ENCODE data around the gene PPP3CA.
"Not testable (repeated sequence)": the region's sequence is repeated elsewhere in the genome, so short reads cannot be mapped to it uniquely, and the experiment has no call there.

Gene PPP3CA

DNA sequence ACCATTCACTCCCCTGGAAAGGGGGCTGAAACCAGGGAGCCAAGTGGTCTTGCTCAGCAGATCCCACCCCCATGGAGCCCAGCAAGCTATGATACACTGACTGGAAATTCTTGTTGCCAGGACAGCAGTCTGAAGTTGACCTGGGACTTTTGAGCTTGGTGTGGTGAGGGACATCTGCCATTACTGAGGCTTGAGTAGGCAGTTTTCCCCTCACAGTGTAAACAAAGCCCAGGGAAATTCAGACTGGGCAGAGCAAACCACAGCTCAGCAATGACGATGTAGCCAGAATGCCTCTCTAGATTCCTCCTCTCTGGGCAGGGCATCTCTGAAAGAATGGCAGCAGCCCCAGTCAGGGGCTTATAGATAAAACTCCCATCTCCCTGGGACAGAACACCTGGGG lies 218.4 kb downstream of the PPP3CA start:
- peaks cover 11% of the 10 kb centered on the region for H3K9me3 Mint-ChIP-seq (ENCODE audit: low read depth)
- peaks cover 21% of the 10 kb centered on the region for H3K4me1 Mint-ChIP-seq (ENCODE audit: low read depth)
- H3K36me3 Mint-ChIP-seq, result peaks cover 24% of the 10 kb centered on the region
- H3K27me3 Mint-ChIP-seq, H3K27ac Mint-ChIP-seq, H3K4me3 Mint-ChIP-seq: not testable (repeated sequence)

DNA sequence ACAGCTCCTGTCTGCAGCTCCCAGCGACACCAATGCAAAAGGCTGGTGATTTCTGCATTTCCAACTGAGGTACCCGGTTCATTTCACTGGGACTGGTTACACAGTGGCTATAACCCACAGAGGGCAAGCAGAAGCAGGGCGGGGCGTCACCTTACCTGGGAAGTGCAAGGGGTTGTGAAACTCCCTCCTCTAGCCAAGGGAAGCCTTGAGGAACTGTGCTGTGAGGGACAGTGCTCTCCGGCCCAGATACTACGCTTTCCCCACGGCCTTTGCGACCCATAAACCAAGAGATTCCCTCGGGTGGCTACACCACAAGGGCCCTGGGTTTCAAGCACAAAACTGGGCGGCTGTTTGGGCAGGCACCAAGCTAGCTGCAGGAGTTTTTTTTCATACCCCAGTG lies 218.9 kb downstream of the PPP3CA start:
- no peak overlapping the region for H3K4me3 Mint-ChIP-seq
- H3K4me1 Mint-ChIP-seq (ENCODE audit: low read depth), result peaks cover 25% of the 10 kb centered on the region

DNA sequence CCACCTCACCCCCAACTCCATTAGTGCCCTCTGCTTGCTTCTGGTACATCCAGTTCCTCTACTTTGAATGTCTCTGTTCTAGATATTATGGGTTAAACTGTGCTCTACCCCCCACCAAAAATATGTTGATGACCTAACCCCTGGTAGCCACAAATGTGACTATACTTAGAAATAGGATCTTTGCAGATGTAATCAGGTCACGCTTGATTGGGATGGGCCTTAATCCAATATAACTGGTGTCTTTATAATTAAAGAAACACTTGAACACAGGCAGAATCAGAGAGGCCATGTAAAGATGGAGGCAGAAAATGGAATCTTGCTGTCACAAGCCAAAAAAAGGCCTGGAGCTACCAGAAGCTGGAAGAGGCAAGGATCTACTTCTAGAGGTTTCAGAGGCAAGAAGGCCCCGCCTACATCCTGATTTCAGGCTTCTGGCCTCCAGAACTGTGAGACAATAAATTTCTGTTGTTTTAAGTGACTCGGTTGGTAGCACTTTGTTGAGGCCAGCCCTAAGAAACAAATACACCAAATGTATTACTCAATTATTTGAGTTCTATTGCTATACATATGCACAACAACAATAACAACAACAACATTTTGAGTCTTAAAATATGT lies 220.0 kb downstream of the PPP3CA start:
- Mint-ChIP-seq H3K27me3 (no peaks in the 10 kb centered on the region), H3K4me1 (ENCODE audit: low read depth) (peaks cover 31% of the 10 kb centered on the region), H3K4me3 (no peak overlapping the region), H3K27ac (no peak overlapping the region), H3K36me3 (peaks cover 24% of the 10 kb centered on the region), H3K9me3 (ENCODE audit: low read depth) (peaks cover 11% of the 10 kb centered on the region)

More for the DNA sequence above, 218.9 kb downstream of the PPP3CA start:
- Mint-ChIP-seq H3K36me3 (peaks cover 21% of the 10 kb centered on the region), H3K27me3 (no peaks in the 10 kb centered on the region), H3K9me3 (ENCODE audit: low read depth) (peaks cover 11% of the 10 kb centered on the region), H3K27ac (no peak overlapping the region)

DNA sequence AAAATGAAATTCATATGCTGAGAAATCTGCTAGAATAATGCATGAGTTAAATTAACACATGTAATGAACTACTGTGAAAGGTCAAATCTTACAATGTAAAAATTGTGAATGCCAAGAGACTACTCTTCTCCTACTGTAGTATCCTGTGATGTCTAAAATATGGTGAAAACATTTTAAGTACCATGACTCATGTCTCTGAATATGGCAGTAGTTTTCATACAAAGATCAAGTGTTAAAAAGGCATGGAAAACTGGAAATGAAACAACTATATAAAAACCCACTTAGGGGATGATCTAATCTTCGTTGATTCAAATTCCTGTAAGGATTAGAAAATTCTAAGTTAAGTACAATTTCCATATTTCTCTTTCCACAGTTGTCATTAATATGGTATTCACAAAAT lies 221.3 kb downstream of the PPP3CA start:
- Mint-ChIP-seq H3K9me3 (ENCODE audit: low read depth) (peaks cover 6% of the 10 kb centered on the region), H3K4me3 (no peak overlapping the region), H3K36me3 (peaks cover 14% of the 10 kb centered on the region), H3K4me1 (ENCODE audit: low read depth) (peaks cover 26% of the 10 kb centered on the region), H3K27ac (no peak overlapping the region), H3K27me3 (no peaks in the 10 kb centered on the region)

DNA sequence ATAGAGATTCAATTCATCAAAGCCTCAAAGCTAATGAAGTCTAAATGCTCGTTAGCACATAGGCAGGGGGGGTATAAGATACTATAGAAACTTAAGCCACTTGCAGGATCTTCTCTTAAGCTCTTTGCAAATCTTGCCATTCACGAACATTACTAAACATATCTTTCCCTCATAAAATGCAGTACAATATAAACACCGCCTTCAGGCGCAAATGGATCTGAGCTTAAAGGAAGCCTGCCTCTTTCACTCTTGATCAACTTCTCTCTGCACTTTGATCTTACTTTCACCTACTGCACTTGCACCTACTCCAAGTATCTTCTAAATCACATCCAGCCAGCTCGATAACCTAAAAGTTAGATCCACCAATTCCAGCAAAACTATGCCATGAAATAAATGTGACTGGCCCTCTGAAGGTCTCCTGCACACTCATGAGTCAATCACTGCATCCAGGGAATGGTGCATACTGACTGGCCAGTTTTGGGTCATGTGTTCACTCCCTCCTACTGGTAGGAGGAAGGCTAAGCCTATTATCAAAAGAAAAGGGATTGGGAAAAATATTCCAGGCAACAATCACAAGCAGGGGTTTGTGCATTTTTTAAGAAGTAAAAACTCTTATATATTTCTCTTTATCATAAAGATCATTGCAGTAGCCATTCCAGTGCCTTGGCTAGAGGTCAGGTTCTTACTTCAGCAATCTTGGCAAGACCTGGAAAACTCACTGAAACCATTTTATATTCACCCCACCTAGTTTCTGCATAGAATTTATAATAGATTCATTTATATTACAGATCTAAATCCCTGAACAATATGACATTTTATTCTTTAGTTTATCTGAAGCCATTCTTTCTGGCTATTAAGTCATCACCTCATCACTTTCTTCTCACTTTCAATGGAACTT lies 222.0 kb downstream of the PPP3CA start:
- Mint-ChIP-seq H3K27me3 (no peaks in the 10 kb centered on the region), H3K9me3 (ENCODE audit: low read depth) (peaks cover 6% of the 10 kb centered on the region), H3K4me3 (no peak overlapping the region), H3K4me1 (ENCODE audit: low read depth) (peaks cover 26% of the 10 kb centered on the region), H3K27ac (no peak overlapping the region), H3K36me3 (peaks cover 14% of the 10 kb centered on the region)

DNA sequence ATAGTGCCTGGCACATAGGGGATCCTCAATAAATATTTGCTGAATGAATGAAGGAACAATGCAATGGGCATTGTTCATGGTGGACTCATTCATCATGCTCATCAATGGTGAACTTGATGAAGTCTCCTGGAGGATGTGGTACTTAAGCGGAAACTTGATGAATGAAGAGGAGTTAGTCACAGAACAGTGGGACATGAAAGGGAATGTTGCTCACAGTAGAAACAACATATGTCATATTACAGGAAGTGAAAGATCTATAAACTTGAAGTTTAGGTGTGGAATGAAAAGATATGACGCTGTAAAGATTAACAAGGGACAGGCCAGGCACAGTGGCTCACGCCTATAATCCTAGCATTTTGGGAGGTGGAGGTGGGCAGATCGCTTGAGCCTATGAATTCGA lies 224.1 kb downstream of the PPP3CA start:
- Mint-ChIP-seq H3K4me3 (no peak overlapping the region), H3K27ac (no peak overlapping the region), H3K36me3 (peaks cover 9% of the 10 kb centered on the region), H3K9me3 (ENCODE audit: low read depth) (no peaks in the 10 kb centered on the region), H3K4me1 (ENCODE audit: low read depth) (peaks cover 26% of the 10 kb centered on the region), H3K27me3 (no peaks in the 10 kb centered on the region)

DNA sequence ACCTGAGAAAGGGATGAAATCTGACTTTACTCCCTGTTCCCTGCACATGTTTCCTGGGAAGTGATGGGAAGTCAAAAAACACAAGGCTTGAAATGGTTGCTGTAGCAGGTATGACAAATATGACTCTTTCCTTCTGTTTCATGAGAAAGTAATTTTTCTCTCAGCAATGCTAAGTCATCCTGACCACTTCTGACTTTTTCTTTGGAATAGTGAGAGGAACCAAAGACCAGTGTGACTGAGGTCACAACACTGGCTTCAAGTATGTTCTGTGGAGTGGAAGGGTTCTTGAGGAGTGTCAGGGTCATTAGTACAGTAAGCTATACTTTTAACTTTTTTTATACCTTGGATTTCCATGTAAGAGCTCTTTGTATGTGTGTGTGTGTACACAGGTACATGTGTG lies 225.3 kb downstream of the PPP3CA start:
- Mint-ChIP-seq H3K27ac (no peak overlapping the region), H3K36me3 (peaks cover 9% of the 10 kb centered on the region), H3K9me3 (ENCODE audit: low read depth) (no peaks in the 10 kb centered on the region), H3K4me3 (no peak overlapping the region), H3K4me1 (ENCODE audit: low read depth) (peaks cover 26% of the 10 kb centered on the region), H3K27me3 (no peaks in the 10 kb centered on the region)

DNA sequence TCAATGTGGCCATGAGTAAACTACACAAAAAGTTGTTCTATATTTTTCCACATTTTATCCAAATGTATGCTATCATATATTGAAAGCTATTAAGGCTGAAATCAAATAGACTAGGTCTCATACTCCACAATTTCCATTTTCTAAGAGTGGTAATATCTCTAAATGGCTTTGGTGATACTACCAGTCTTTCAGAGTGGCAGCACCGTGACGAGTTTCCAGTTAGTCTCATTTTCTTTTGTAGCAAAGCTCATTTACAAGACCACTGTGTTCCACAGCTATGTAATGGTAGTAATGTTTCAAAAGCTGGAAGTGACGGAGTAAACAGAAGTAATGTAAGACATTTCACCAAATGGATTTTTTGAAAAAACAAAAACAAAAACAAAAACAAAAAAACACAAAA lies 228.2 kb downstream of the PPP3CA start:
- H3K4me1 Mint-ChIP-seq (ENCODE audit: low read depth), result peaks cover 12% of the 10 kb centered on the region
- no peaks in the 10 kb centered on the region for H3K9me3 Mint-ChIP-seq (ENCODE audit: low read depth)
- H3K27me3 Mint-ChIP-seq, result no peaks in the 10 kb centered on the region
- H3K4me3 Mint-ChIP-seq, result no peak overlapping the region
- H3K27ac Mint-ChIP-seq, result no peak overlapping the region
- peaks cover 5% of the 10 kb centered on the region for H3K36me3 Mint-ChIP-seq

DNA sequence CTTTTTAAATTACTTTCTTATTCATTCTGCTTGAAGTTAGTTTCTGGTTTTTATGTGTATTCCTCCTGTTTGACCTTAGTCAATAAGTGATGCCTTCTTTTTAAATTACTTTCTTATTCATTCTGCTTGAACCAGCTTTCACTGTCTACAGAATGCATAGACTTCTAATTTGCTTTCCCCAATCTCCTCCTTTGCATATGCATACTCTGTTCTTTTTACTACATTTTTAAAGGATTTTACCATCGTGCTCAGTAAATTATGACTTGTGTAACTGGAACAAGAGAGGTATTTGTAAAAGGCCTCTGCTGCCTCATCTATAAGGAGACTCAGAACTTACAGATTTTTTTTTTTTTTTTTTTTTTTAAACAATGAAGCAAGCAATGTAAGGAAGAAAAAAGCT lies 228.7 kb downstream of the PPP3CA start:
- H3K27ac Mint-ChIP-seq, result no peak overlapping the region
- no peaks in the 10 kb centered on the region for H3K9me3 Mint-ChIP-seq (ENCODE audit: low read depth)
- H3K27me3 Mint-ChIP-seq, result no peaks in the 10 kb centered on the region
- no peak overlapping the region for H3K4me3 Mint-ChIP-seq
- H3K4me1 Mint-ChIP-seq (ENCODE audit: low read depth), result peaks cover 10% of the 10 kb centered on the region
- H3K36me3 Mint-ChIP-seq, result peaks cover 5% of the 10 kb centered on the region

DNA sequence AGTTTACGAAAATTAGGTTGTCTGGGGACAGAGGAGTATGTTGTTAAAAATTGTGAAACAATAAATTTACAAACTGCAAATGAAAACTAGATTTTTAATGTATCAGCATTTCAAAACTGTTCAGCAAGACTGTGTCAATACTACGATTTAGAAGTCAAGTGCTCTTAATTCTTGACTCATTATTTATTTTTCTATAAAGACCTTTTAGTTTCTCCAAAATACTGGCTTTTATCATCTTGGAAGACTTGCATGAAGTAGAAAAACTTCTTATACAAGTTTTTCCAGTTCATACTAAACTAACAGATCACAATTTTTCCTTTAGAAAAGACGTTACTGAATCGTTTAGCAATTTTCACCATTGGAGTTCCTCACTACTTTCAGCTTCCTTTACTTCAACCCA lies 231.4 kb downstream of the PPP3CA start:
- H3K27ac Mint-ChIP-seq, result no peak overlapping the region
- no peaks in the 10 kb centered on the region for H3K27me3 Mint-ChIP-seq
- peaks cover 2% of the 10 kb centered on the region for H3K4me1 Mint-ChIP-seq (ENCODE audit: low read depth)
- H3K4me3 Mint-ChIP-seq, result no peak overlapping the region
- no peaks in the 10 kb centered on the region for H3K9me3 Mint-ChIP-seq (ENCODE audit: low read depth)
- peaks cover 8% of the 10 kb centered on the region for H3K36me3 Mint-ChIP-seq

DNA sequence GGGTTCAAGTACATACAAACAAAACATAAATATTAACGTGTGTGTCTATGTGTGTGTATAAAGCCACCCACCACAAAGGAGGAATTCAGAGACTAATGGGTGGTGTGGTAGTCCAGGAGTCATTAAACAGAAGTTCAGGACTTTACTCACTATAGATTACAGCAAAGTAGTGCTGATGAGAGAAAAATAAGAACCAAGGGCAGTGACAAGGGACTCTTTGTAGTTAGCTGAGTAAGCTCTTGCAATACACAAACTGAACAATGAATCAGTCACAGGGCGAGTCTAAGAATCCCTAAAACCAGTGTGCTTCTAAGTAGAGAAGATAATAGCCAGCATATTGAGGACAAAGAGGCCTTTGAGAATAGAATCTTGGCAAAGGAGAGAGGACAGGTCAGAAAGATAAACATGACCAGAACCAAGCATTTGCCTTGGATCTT lies 232.4 kb downstream of the PPP3CA start:
- H3K36me3 Mint-ChIP-seq, result peaks cover 8% of the 10 kb centered on the region
- H3K4me1 Mint-ChIP-seq (ENCODE audit: low read depth), result peaks cover 2% of the 10 kb centered on the region

DNA sequence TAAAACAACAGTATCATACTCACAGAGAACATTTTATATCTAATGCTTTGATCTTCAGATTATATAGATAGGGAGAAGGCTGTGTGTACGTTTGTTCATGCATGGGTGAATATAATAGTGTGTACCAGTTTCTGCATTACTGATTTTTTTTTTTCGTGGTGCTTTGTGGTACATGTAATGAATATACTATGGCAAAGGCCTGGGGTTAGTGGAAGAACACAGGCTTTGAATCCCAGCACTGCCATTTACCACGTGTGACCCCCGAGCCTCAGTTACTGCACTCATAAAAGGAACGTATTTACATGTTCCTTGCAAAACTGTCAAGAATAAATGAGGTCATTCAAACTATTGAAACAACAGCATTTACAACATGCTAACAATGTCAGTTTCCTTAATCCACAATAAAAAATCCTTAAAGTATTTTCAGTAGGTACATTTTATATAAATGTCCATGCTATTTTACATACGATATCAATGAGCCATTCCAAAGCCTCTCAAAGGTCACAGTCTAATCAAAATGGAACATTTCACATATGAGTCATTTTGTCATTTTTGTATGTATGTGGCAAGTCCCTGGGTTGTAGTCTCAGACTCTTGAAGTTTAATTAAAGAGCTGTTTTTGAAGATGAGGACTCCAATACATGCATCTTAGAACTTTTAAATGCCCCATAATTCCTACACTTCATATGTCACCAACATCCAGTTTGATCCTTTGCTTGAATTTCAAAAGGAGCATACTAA lies 242.8 kb downstream of the PPP3CA start:
- Mint-ChIP-seq H3K27ac (no peak overlapping the region), H3K9me3 (ENCODE audit: low read depth) (no peaks in the 10 kb centered on the region), H3K4me1 (ENCODE audit: low read depth) (peaks cover 19% of the 10 kb centered on the region), H3K27me3 (no peaks in the 10 kb centered on the region), H3K4me3 (no peak overlapping the region), H3K36me3 (peaks cover 15% of the 10 kb centered on the region)

More for the DNA sequence above, 232.4 kb downstream of the PPP3CA start:
- Mint-ChIP-seq H3K9me3 (ENCODE audit: low read depth) (no peaks in the 10 kb centered on the region), H3K4me3 (no peak overlapping the region), H3K27me3 (no peaks in the 10 kb centered on the region), H3K27ac (no peak overlapping the region)

DNA sequence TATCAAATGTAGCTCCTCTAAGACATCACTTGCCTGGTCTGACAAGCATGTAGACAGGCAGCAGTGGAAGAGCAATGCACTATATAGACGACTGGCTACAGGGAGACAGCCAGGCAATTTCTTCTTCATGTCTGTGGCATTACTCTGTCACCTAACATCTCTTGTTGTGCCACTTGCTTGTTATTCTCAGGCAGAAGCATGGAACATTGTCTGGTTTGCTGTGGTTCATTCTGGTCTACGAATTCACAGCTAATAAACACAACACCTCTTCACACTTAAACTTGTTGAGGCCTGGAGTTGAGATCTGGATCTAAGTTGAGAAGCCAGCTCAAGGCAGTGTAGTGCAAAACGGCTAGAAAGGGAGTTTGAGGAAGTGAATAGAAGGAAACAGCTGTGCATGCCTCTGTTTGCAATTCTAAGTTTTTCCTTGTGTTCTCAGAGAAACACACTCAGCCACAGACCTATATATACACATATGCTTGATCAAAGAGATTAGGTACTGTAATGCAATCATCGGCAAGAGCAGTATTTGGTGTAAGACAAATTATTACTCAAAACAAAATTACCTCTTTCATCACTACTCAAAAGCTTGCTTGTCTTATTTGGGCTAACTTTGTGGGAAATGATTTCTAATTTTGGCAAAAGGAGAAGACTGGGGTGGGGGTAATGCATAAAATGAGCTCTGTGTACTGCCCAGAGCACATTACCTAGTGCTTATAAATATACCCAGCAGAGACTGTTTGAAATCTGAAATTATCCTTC lies 243.8 kb downstream of the PPP3CA start:
- Mint-ChIP-seq H3K9me3 (ENCODE audit: low read depth) (no peaks in the 10 kb centered on the region), H3K4me3 (no peak overlapping the region), H3K27ac (no peak overlapping the region), H3K4me1 (ENCODE audit: low read depth) (peaks cover 19% of the 10 kb centered on the region), H3K27me3 (no peaks in the 10 kb centered on the region), H3K36me3 (peaks cover 21% of the 10 kb centered on the region)

DNA sequence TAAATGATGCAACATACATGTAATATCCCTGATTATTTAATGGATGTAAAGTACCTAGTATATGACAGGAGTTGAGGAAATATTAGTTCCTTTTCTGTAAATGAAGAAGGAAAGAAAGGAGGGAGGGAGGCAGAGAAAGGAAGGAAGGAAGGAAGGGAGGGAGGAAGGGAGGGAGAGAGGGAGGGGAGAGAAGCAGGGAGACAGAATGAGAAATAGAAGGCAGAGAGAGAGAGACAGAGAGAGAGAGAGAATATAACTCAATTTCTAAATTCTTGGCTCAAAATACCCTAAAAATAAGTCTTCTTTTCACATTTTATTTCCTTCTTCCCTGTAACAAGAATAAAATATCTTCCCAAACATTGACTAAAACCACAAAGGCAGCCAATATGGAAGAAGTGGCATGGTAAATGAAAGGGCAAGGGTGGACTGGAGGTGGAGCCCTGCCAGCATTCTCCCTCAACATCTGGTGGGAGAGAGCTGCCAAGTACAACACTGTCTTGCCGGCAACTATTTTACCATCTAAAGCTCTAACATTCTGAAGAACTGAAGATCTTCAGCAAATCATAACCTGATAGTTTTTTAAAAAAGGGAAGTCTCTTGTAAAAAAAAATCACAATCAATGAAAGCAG lies 245.1 kb downstream of the PPP3CA start:
- Mint-ChIP-seq H3K4me1 (ENCODE audit: low read depth) (peaks cover 19% of the 10 kb centered on the region), H3K4me3 (no peak overlapping the region), H3K36me3 (peaks cover 20% of the 10 kb centered on the region), H3K27me3 (no peaks in the 10 kb centered on the region), H3K27ac (no peak overlapping the region), H3K9me3 (ENCODE audit: low read depth) (no peaks in the 10 kb centered on the region)
